HPDE6-E6E7 (cell line): ENCODE measurements around the gene TCIRG1.

Experiments used
- DNase-seq: peaks from one replicate; pipeline ENCODE4 v3.0.0; 2011; ENCODE audit warnings: missing footprints; ENCODE audit errors: extremely low spot score

The TCIRG1 gene

DNA sequence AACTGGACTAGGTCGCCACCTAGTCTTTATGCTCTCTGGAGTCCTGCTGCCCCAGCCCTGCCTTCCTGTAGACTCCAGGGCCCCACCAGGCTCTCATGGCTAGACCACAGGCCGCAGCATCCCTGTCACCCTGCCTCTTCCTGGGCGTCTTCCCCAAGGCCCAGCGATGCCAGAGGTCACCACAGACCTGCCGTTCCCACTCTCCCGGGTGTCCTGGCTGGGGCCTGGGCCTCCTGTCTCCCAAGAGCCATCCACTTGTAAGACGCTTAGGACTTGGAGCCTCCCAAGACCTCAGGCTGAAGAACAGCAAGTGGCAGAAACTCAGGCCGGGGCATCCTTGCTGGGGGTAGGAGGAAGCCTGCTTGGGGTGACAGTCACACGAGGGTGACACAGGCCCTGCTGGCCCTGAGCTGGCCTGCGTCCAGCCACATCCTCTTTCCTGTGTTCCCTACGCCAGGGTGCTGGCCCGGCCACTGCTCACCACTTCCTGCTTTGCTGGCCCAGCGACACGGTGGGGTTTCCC is 2.0 kb upstream of the TCIRG1 start:
- DNase-seq: no peak

DNA sequence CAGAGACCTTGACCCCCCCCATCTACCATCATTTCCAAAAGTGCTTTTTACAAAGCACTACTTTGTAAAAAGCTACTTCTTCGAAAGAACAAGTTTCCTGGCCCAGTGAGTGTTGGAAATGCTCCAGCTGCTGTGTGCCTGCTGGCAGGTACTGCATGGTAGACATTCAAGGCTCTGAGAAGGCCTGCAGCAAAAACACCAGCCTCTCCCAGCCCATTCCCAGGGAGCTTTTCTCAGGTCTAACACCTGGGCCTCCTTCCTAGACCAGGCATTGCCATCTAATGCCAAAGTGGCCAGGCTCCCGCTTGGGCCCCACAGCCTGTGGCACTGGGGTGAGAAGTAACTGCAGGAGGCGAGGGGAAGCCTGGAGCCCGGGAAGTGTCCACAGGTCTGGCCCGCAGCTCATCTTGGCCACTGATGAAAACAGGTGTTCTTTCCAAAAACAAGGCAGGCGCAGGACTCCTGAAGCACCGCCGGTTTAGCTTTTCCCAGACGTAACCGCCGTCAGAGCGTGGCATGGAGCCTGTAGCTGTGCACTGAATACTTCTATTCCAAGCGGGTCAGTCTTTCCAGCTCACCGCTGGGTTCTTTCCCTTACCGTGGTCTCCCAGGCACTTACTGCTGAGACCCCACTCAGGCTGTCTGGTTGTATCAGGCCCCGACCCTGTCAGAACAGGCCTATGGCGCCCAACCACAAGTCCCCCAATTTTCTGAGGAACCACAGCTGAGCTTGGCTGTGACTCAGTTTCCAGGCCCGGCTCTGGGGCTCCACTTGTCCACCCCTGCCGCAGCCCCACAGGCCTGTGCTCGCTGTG is 1.2 kb upstream of the TCIRG1 start:
- DNase-seq: no peak

GRCh38 chr11:68038226-68038717 is 553 bp upstream of the TCIRG1 start:
- no peak for DNase-seq

DNA sequence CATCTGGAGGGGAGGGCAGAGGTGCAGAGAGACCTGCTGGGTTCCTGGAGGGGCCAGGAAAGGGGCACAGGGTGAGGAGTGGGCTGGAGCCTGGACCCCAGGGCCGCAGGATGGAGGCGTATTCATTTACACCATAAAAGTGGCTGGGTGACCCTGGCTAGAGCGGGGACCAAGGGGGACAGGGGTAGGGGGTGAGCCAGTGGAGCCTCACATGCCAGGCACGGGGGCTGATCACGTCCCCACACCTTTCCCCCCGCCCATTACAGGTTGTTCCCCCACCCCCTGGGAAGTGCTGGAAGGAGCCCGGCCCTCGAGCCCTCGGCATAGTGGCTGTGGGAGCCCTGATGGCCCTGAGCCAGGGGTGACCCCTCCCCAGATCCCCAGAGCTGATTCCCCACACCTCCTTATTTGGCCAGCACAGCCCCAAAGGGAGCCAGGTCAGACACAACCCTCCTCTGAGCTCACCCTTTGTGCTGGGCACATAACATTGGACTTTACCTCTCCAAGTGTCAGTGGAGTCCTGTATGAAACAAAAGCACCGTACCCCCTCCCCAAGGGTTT is 781 bp downstream of the TCIRG1 start:
- DNase-seq: no peak

DNA sequence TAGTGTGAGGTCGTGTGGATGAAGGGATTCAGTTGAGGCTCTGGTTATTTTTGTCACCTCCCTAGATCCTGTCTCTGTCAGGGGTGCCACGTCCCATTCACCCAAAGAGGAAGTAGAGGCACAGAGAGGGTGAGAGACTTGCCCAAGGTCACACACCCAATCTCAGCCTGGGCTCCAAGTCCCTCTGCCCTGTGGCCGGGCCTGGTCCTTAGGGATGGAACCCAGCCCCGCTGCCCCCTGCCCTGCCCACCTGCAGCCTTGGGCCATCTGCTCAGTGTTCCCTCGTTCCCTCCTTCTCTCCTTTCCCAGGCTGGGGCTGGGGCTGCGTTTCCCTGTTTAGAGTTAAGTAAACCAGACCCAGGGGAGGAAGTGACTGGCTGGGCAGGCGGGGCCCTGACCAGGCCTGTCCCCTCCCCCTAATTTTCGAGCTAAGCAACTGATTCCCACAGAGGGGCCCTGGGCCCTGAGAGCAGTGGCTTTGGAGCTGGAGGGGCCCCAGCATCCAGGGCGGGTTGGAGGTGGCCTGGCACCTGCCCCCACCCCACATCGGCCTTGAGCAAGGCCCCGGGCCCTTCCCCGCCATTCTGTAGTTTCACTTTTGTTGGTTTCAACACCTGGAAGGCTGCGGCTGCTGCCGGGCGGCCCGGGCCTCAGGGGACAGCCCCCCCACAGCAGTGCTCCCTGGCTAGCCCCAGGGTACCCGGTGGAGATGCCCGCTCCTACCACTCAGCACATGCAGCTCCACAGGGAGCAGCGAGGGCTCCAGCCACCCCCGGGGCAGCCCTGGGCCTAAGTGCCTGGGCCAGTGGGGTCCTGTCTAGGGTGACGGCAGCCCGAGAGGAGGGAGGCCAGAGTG is 1.5 kb downstream of the TCIRG1 start:
- no peak for DNase-seq

GRCh38 chr11:68040957-68041591 is 2.2 kb downstream of the TCIRG1 start:
- DNase-seq: no peak

GRCh38 chr11:68041617-68042218 is 2.9 kb downstream of the TCIRG1 start:
- DNase-seq: no peak

DNA sequence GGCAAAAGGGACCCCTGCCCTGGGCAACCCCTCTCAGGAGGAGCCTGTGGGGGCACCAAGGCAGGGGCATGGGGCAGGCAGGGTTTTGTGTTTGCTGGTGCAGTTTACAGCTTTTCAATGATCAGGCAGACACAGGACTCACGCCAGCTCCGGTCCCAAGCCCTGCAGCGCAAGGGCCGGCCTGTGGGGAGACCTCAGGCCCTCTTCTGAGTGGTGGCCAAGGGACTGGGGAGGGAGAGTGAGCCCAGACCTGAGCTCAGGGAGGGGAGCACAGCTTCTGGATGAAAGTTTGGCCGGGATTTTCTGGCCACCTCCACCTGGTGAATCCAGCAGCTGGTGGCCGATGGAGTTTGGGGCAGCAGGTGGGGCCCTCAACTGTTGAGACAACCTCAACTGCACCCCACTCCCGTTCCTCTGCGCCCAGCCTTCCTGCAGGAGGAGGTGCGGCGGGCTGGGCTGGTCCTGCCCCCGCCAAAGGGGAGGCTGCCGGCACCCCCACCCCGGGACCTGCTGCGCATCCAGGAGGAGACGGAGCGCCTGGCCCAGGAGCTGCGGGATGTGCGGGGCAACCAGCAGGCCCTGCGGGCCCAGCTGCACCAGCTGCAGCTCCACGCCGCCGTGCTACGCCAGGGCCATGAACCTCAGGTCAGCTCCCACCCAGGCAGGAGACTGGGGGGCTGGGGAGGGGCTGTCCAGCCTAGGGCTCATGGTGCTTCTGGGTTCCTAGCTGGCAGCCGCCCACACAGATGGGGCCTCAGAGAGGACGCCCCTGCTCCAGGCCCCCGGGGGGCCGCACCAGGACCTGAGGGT is 3.6 kb downstream of the TCIRG1 start:
- DNase-seq: no peak

GRCh38 chr11:68043029-68043348 is 4.2 kb downstream of the TCIRG1 start:
- no peak for DNase-seq

DNA sequence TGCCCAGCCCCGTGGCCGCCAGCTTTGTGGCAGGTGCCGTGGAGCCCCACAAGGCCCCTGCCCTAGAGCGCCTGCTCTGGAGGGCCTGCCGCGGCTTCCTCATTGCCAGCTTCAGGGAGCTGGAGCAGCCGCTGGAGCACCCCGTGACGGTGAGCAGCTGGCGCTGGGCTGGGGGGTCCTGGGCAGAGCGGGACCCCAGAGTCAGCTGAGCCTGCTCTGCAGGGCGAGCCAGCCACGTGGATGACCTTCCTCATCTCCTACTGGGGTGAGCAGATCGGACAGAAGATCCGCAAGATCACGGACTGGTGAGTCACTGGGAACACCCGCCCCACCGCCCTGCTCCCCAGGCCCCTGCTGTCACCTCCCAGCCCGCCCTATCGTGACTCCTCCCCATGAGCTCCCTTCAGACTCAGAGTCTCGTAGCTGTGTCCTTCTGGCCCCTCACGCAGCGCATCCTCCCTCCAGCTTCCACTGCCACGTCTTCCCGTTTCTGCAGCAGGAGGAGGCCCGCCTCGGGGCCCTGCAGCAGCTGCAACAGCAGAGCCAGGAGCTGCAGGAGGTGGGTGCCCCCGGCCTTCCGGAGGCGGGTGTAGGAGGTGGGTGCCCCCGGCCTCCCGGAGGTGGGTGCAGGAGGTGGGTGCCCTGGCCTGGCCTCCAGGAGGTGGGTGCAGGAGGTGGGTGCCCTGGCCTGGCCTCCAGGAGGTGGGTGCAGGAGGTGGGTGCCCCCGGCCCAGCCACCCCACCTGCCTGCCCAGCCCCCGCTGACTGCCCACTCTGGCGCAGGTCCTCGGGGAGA is 4.7 kb downstream of the TCIRG1 start:
- DNase-seq: no peak

DNA sequence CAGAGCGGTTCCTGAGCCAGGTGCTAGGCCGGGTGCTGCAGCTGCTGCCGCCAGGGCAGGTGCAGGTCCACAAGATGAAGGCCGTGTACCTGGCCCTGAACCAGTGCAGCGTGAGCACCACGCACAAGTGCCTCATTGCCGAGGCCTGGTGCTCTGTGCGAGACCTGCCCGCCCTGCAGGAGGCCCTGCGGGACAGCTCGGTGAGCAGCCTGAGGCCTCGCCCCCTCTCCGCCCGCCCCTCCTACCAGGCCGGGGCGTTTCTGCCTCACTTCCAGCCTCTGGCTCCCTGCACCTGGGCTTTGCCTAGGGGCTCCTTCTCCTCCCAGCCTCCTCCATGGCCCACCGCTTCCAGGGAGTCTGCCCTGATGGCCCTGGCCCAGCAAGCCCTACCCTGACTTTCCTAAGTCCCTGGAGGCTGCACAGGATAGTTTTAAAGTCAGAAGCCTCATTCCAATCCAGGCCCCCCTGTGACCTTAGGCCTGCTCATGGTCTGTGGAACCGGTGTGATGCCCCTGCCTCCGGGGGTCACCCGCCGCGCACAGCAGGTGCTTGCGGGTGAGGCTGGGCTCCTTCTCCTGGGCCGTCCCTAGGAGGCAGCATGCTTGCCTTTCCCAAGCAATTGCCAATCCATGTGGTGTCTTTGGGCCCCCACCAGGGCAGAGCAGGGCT is 5.5 kb downstream of the TCIRG1 start:
- DNase-seq: no peak

GRCh38 chr11:68044898-68045351 is 6.1 kb downstream of the TCIRG1 start:
- DNase-seq: no peak

GRCh38 chr11:68047437-68048290 is 8.8 kb downstream of the TCIRG1 start:
- DNase-seq: no peak

GRCh38 chr11:68048681-68049508 is 10.1 kb downstream of the TCIRG1 start:
- DNase-seq: no peak

- DNase-seq: no peak
Measured at GRCh38 chr11:68049509-68050370, 10.9 kb downstream of the TCIRG1 start.

DNA sequence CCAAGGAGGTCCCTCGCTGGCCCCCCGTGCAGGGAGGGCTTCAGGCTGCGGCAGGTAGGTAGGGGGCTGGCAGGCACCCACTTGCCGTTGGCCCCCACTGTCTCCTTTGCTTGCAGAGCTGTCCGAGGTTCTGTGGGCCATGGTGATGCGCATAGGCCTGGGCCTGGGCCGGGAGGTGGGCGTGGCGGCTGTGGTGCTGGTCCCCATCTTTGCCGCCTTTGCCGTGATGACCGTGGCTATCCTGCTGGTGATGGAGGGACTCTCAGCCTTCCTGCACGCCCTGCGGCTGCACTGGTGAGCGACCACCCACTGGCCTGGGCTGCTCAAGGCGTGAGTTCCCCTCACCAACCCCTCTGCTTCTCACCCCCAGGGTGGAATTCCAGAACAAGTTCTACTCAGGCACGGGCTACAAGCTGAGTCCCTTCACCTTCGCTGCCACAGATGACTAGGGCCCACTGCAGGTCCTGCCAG is 11.6 kb downstream of the TCIRG1 start:
- DNase-seq: no peak
